Measurements from ENCODE around the gene PIK3C3.

GRCh38 chr18:41966943-41967342, 11.9 kb downstream of the PIK3C3 start:
- TF ChIP-seq POLR2AphosphoS5 (IDR thresholded peaks at IDR 0.05) = no peak
- TF ChIP-seq CTCF (IDR thresholded peaks at IDR 0.05) = no peak
- no peak for TF ChIP-seq POLR2A (IDR thresholded peaks at IDR 0.05)
